Hepatocyte (in vitro differentiated cells): ENCODE results near the gene RAB43. TPM values are rescaled to one million over a fixed set of nuclear protein-coding genes. Genes with fewer than 3 reads are reported as not detected.
A peak's percentile ranks its signal among the peaks of the same experiment; 100 is the strongest.

Experiments used
- DNase-seq: peaks from one replicate; pipeline ENCODE4 v3.0.0-alpha.2; 2016; ENCODE audit warnings: low spot score
- H2AFZ ChIP-seq: fragments of 200-600 bp; sonication (generic); 2 replicates; pipeline ENCODE4 v1.6.0; 2016; ENCODE audit warnings: antibody characterized with exemption, mild to moderate bottlenecking
- H3K27ac ChIP-seq: fragments of 200-600 bp; sonication (generic); 2 replicates; pipeline ENCODE4 v1.5.1; 2016; ENCODE audit warnings: mild to moderate bottlenecking
- H3K27me3 ChIP-seq: fragments of 200-600 bp; sonication (generic); 2 replicates; pipeline ENCODE4 v1.6.1; 2016
- H3K36me3 ChIP-seq: fragments of 200-600 bp; sonication (generic); replicated peaks from 2 replicates; pipeline ENCODE4 v1.5.1; 2016; ENCODE audit warnings: low read depth; ENCODE audit not compliant: insufficient read depth
- H3K4me1 ChIP-seq: fragments of 200-600 bp; sonication (generic); 2 replicates; pipeline ENCODE4 v1.5.1; 2016; ENCODE audit warnings: mild to moderate bottlenecking, moderate library complexity; ENCODE audit not compliant: insufficient read depth
- H3K4me2 ChIP-seq: fragments of 200-600 bp; sonication (generic); 2 replicates; pipeline ENCODE4 v1.6.0; 2016
- H3K4me3 ChIP-seq: fragments of 200-600 bp; sonication (generic); 2 replicates; pipeline ENCODE4 v1.5.1; 2016; ENCODE audit warnings: mild to moderate bottlenecking
- H3K79me2 ChIP-seq: fragments of 200-600 bp; sonication (generic); 2 replicates; pipeline ENCODE4 v1.6.0; 2017; ENCODE audit warnings: mild to moderate bottlenecking
- H3K9me2 ChIP-seq: fragments of 200-600 bp; sonication (generic); replicated peaks from 2 replicates; pipeline ENCODE4 v1.6.0; 2017; ENCODE audit warnings: mild to moderate bottlenecking; ENCODE audit not compliant: insufficient read depth
- H3K9me3 ChIP-seq: fragments of 200-600 bp; sonication (generic); 2 replicates; pipeline ENCODE4 v1.5.1; 2016; ENCODE audit warnings: low read depth, mild to moderate bottlenecking
- H4K20me1 ChIP-seq: fragments of 200-600 bp; sonication (generic); 2 replicates; pipeline ENCODE4 v1.6.0; 2016; ENCODE audit warnings: mild to moderate bottlenecking; ENCODE audit not compliant: insufficient read depth, poor library complexity, severe bottlenecking
- EZH2 ChIP-seq: fragments of 200-600 bp; sonication (generic); IDR thresholded peaks from 2 replicates; pipeline ENCODE4 v1.6.1; 2016; ENCODE audit warnings: antibody characterized with exemption, mild to moderate bottlenecking, borderline replicate concordance
- EZH2phosphoT487 ChIP-seq: fragments of 200-600 bp; sonication (generic); IDR thresholded peaks from one replicate; pipeline ENCODE4 v1.6.1; 2018; ENCODE audit warnings: antibody characterized with exemption, mild to moderate bottlenecking, low read depth, moderate library complexity; ENCODE audit not compliant: unreplicated experiment, severe bottlenecking
- WGBS: methylation state at CpG from one replicate; pipeline ENCODE4 v1.1.6; 2016; ENCODE audit warnings: low lambda C conversion rate; ENCODE audit errors: missing lambda C conversion rate; 5-methylcytosine and 5-hydroxymethylcytosine counted together
- polyA plus RNA-seq: library from polyadenylated mRNA; unstranded; fragments of >200 nt; fragmentation: Nextera tagmentation; extraction: Ambion mirVana; gene quantifications from 2 replicates; pipeline ENCODE4 v1.2.1, GENCODE V29; 2016
- total RNA-seq: library from RNA; depleted of rRNA; stranded (reverse); fragments of >200 nt; gene quantifications from 2 replicates; pipeline ENCODE4 v1.2.3, GENCODE V29; 2014
- TF ChIP-seq, protein P1 (sequence below): fragments of 200-600 bp; sonication (generic); IDR thresholded peaks from 2 replicates; pipeline ENCODE4 v1.5.1; 2016; ENCODE audit warnings: antibody characterized with exemption, mild to moderate bottlenecking; ENCODE audit not compliant: poor library complexity

The RAB43 gene
- total and polyA plus RNA-seq, 2 experiments from 2014 or later = 23.5 to 27.1 TPM

DNA sequence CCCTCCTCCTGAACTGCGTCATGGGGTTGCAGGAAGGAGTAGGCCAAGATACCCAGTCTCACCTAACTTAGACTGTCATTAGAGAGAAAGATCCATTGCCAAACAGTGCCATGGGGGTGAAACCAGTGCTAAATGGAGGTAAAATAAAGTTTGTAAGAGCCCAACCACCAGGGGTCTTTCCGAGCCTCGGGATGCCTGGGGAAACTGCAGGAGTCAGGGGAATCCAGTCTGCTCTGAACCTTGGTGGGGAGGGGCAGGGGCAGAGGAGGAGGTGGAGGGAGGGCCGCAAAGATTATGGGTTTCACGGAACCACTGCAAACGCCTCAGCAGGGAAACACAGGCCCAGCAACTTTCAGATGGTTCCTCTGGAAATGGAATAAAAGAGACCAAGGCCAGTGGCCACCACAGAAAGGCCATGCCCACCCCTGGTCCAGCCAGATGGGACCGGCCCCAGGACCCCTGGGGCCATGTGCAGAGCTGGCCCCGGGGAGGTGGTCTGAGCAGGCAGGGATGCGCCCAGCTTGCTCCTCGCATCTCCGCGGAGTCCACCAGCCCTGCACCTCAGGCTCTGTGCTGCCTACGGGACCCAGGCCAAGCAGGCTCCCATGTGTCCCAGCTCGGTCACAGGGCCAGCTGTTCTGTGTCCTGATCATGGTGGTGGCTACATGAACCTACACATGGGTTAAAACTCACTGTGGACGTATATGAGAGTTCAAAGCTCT lies 80.9 kb downstream of the RAB43 start:
- no peak overlapping the region for H3K4me2 ChIP-seq
- 85% methylated on average over 13 of the region's 15 CpGs for WGBS
- H3K9me3 ChIP-seq = no peaks in the 10 kb centered on the region
- no peaks in the 10 kb centered on the region for H3K36me3 ChIP-seq
- no peaks in the 10 kb centered on the region for H3K27me3 ChIP-seq
- no peak overlapping the region for H3K4me3 ChIP-seq
- DNase-seq = no peak
- no peaks in the 10 kb centered on the region for H3K4me1 ChIP-seq
- no peak overlapping the region for H2AFZ ChIP-seq
- H3K27ac ChIP-seq = no peak overlapping the region
- TF ChIP-seq EZH2phosphoT487 (no peak), EZH2 (no peak)
- TF ChIP-seq, protein P1, sequence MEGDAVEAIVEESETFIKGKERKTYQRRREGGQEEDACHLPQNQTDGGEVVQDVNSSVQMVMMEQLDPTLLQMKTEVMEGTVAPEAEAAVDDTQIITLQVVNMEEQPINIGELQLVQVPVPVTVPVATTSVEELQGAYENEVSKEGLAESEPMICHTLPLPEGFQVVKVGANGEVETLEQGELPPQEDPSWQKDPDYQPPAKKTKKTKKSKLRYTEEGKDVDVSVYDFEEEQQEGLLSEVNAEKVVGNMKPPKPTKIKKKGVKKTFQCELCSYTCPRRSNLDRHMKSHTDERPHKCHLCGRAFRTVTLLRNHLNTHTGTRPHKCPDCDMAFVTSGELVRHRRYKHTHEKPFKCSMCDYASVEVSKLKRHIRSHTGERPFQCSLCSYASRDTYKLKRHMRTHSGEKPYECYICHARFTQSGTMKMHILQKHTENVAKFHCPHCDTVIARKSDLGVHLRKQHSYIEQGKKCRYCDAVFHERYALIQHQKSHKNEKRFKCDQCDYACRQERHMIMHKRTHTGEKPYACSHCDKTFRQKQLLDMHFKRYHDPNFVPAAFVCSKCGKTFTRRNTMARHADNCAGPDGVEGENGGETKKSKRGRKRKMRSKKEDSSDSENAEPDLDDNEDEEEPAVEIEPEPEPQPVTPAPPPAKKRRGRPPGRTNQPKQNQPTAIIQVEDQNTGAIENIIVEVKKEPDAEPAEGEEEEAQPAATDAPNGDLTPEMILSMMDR = no peak
- no peaks in the 10 kb centered on the region for H3K79me2 ChIP-seq
- no peaks in the 10 kb centered on the region for H3K9me2 ChIP-seq
- no peaks in the 10 kb centered on the region for H4K20me1 ChIP-seq

DNA sequence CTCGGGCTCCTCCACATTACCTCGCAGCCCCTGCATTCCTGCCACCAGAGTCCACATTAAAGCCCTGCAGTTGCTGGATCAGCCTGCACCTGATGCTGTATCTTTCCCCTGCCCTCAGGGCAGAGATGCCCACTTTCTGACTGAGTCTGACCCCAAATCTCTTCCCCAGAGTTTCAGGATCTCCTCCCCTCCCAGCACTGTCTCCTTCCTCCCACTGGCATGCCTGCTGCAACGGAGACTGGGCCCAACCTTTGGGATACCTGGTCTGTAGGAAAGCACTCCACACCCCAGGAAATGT lies 81.6 kb downstream of the RAB43 start:
- Histone ChIP-seq H3K79me2 (no peaks in the 10 kb centered on the region), H3K9me3 (no peaks in the 10 kb centered on the region), H3K36me3 (no peaks in the 10 kb centered on the region), H3K4me2 (no peak overlapping the region), H3K9me2 (no peaks in the 10 kb centered on the region), H3K4me1 (no peaks in the 10 kb centered on the region), H3K27me3 (no peaks in the 10 kb centered on the region), H3K27ac (no peak overlapping the region), H2AFZ (no peak overlapping the region), H4K20me1 (no peaks in the 10 kb centered on the region), H3K4me3 (no peak overlapping the region)
- TF ChIP-seq, protein P1 = no peak
- no peak for DNase-seq
- 89% methylated on average over 3 of the region's 3 CpGs for WGBS

DNA sequence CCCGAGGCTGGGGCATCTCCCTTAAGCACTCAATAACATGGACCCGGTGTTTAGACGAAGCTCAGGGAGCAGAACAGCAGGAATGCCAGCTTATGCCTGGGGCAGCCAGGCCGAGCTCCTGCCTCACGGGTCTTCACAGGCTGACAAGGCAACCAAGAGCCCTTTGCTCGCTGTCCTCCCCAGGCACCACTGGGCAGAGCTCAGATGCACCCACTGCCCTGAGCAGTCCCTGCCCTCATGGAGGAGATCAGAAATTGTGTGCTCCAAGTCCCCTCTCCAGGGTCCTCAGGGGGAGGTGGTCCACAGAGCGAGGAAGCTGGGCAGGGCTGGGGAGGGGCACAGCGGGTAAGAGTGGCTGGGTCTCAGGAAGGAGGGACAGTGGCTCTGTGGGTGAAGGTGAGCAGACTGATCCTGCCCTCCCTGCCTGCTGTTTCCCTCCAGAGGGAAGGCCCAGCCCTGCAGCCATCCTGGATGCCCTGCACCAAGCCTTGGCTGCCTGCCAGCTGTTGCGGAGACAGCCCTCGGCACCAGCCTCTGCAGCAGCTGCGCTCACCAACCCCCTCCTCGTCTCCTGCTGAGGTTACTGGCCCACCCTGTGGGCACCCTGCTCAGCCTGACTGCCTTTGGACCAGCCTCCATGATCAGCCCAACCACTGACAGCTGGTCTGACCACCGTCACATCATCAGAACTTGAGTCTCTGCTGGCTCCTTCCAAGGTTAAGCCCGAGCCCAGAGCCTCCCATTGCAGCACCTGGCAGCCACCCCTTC lies 82.1 kb downstream of the RAB43 start:
- Histone ChIP-seq H3K27me3 (no peaks in the 10 kb centered on the region), H3K4me3 (no peak overlapping the region), H3K9me2 (no peaks in the 10 kb centered on the region), H2AFZ (no peak overlapping the region), H3K9me3 (no peaks in the 10 kb centered on the region), H3K4me2 (no peak overlapping the region), H4K20me1 (no peaks in the 10 kb centered on the region), H3K4me1 (no peaks in the 10 kb centered on the region), H3K79me2 (no peaks in the 10 kb centered on the region), H3K27ac (no peak overlapping the region), H3K36me3 (no peaks in the 10 kb centered on the region)
- WGBS = 69% methylated on average over 14 of the region's 14 CpGs
- peak; percentile 54 for DNase-seq
- TF ChIP-seq EZH2phosphoT487 = no peak
- TF ChIP-seq, protein P1 = no peak
